HEK293 (cell line): ENCODE data around the gene FTO.

Experiments
- CTCF ChIA-PET: fragments of 350-600 bp; formaldehyde crosslinking; extraction: SDS; loops from one replicate; lab custom pipeline; 2021; ENCODE audit warnings: antibody characterized with exemption; lab: Yijun Ruan, JAX
- POLR2A ChIA-PET: fragments of 300-600 bp; formaldehyde crosslinking; extraction: SDS; loops from one replicate; lab custom pipeline; 2020; ENCODE audit warnings: antibody characterized with exemption, inconsistent platforms; lab: Yijun Ruan, JAX
- H3K27ac ChIP-seq: fragments of 200-500 bp; sonication (Bioruptor generic); 2 replicates; pipeline ENCODE4 v1.5.1; 2014; ENCODE audit warnings: low read depth, low read length, control low read depth, inconsistent platforms; ENCODE audit errors: extremely low read depth
- H3K36me3 ChIP-seq, 2 experiments: fragments of 200-500 bp in 1 of 2; sonication (Bioruptor generic) in 1 of 2; 1 replicate in 1 of 2; 2 replicates in 1 of 2; pipeline ENCODE4 v1.5.1; 2014 to 2017; ENCODE audit warnings: inconsistent platforms in 2 of 2, low read length in 2 of 2; ENCODE audit not compliant: control insufficient read depth in 2 of 2, insufficient read depth in 1 of 2
- H3K4me1 ChIP-seq: fragments of 200-500 bp; sonication (Bioruptor generic); 2 replicates; pipeline ENCODE4 v1.5.1; 2014; ENCODE audit warnings: mild to moderate bottlenecking, low read length, inconsistent platforms; ENCODE audit not compliant: control insufficient read depth, insufficient read depth
- H3K4me3 ChIP-seq: 2 replicates; pipeline ENCODE4 v1.5.1; 2011; ENCODE audit warnings: low read depth, mild to moderate bottlenecking, control low read depth, low read length, moderate library complexity
- H3K9me3 ChIP-seq: fragments of 200-500 bp; sonication (Bioruptor generic); 2 replicates; pipeline ENCODE4 v1.5.1; 2014; ENCODE audit warnings: low read depth, low read length, inconsistent platforms; ENCODE audit not compliant: control insufficient read depth, insufficient read depth
- GLI2 ChIP-seq: fragments of 450-650 bp; formaldehyde crosslinking; IDR thresholded peaks from 2 replicates; pipeline ENCODE4; 2017; ENCODE audit warnings: missing biosample characterization, missing genetic modification characterization, low read depth, borderline replicate concordance
- MZF1 ChIP-seq: fragments of 450-650 bp; formaldehyde crosslinking; IDR thresholded peaks from 2 replicates; pipeline ENCODE4 v1.5.1; 2017; ENCODE audit warnings: missing biosample characterization, missing genetic modification characterization, borderline replicate concordance
- PRDM1 ChIP-seq: fragments of 450-650 bp; formaldehyde crosslinking; IDR thresholded peaks from 2 replicates; pipeline ENCODE4; 2016; ENCODE audit warnings: missing biosample characterization, missing genetic modification characterization
- SCRT2 ChIP-seq: fragments of 450-650 bp; formaldehyde crosslinking; IDR thresholded peaks from 2 replicates; pipeline ENCODE4 v1.5.1; 2016; ENCODE audit warnings: missing biosample characterization, missing genetic modification characterization
- SP7 ChIP-seq: fragments of 450-650 bp; formaldehyde crosslinking; IDR thresholded peaks from 2 replicates; pipeline ENCODE4 v1.5.1; 2016; ENCODE audit warnings: missing biosample characterization, missing genetic modification characterization
- ZBTB1 ChIP-seq: fragments of 450-650 bp; formaldehyde crosslinking; IDR thresholded peaks from 2 replicates; pipeline ENCODE4 v1.5.1; 2016; ENCODE audit warnings: missing biosample characterization, missing genetic modification characterization
- ZEB2 ChIP-seq: fragments of 450-650 bp; formaldehyde crosslinking; IDR thresholded peaks from 2 replicates; pipeline ENCODE4 v1.5.1; 2016; ENCODE audit warnings: missing biosample characterization, missing genetic modification characterization
- ZNF121 ChIP-seq: fragments of 450-650 bp; formaldehyde crosslinking; IDR thresholded peaks from 2 replicates; pipeline ENCODE4 v1.5.1; 2016; ENCODE audit warnings: missing biosample characterization, missing genetic modification characterization
- ZNF23 ChIP-seq: fragments of 450-650 bp; formaldehyde crosslinking; IDR thresholded peaks from 2 replicates; pipeline ENCODE4 v1.5.1; 2016; ENCODE audit warnings: missing biosample characterization, missing genetic modification characterization, borderline replicate concordance
- ZNF239 ChIP-seq: fragments of 450-650 bp; formaldehyde crosslinking; IDR thresholded peaks from 2 replicates; pipeline ENCODE4 v1.5.1; 2016; ENCODE audit warnings: missing biosample characterization, missing genetic modification characterization
- ZNF24 ChIP-seq: fragments of 450-650 bp; formaldehyde crosslinking; IDR thresholded peaks from 2 replicates; pipeline ENCODE4 v1.5.1; 2016; ENCODE audit warnings: missing biosample characterization, missing genetic modification characterization
- ZNF341 ChIP-seq: fragments of 450-650 bp; formaldehyde crosslinking; IDR thresholded peaks from 2 replicates; pipeline ENCODE4; 2016; ENCODE audit warnings: low read depth, missing biosample characterization, missing genetic modification characterization
- ZNF404 ChIP-seq: fragments of 450-650 bp; formaldehyde crosslinking; IDR thresholded peaks from 2 replicates; pipeline ENCODE4 v1.5.1; 2017; ENCODE audit warnings: missing biosample characterization, missing genetic modification characterization
- ZNF473 ChIP-seq: fragments of 450-650 bp; formaldehyde crosslinking; IDR thresholded peaks from 2 replicates; pipeline ENCODE4 v1.5.1; 2017; ENCODE audit warnings: missing biosample characterization, missing genetic modification characterization
- ZNF530 ChIP-seq: fragments of 450-650 bp; formaldehyde crosslinking; IDR thresholded peaks from 2 replicates; pipeline ENCODE4 v1.5.1; 2016; ENCODE audit warnings: low read depth, missing biosample characterization, missing genetic modification characterization
- ZNF560 ChIP-seq: fragments of 450-650 bp; formaldehyde crosslinking; IDR thresholded peaks from 2 replicates; pipeline ENCODE4 v1.5.1; 2017; ENCODE audit warnings: missing biosample characterization, missing genetic modification characterization, borderline replicate concordance
- ZNF610 ChIP-seq: fragments of 450-650 bp; formaldehyde crosslinking; IDR thresholded peaks from 2 replicates; pipeline ENCODE4 v1.5.1; 2016; ENCODE audit warnings: missing biosample characterization, missing genetic modification characterization, borderline replicate concordance
- ZNF791 ChIP-seq: fragments of 450-650 bp; formaldehyde crosslinking; IDR thresholded peaks from 2 replicates; pipeline ENCODE4 v1.5.1; 2016; ENCODE audit warnings: missing biosample characterization, missing genetic modification characterization
- TF ChIP-seq, protein P1 (sequence below): fragments of 450-650 bp; IDR thresholded peaks from 2 replicates; pipeline ENCODE4 v1.5.1; 2018; ENCODE audit warnings: missing biosample characterization, mild to moderate bottlenecking, missing genetic modification characterization
- TF ChIP-seq, protein P2 (sequence below): fragments of 450-650 bp; formaldehyde crosslinking; IDR thresholded peaks from 2 replicates; pipeline ENCODE4 v1.5.1; 2016; ENCODE audit warnings: missing biosample characterization, missing genetic modification characterization
- TF ChIP-seq, protein P3 (sequence below): fragments of 450-650 bp; formaldehyde crosslinking; IDR thresholded peaks from 2 replicates; pipeline ENCODE4 v1.5.1; 2016; ENCODE audit warnings: missing biosample characterization, missing genetic modification characterization
- TF ChIP-seq, protein P4 (sequence below): fragments of 450-650 bp; formaldehyde crosslinking; IDR thresholded peaks from 2 replicates; pipeline ENCODE4 v1.5.1; 2016; ENCODE audit warnings: missing biosample characterization, missing genetic modification characterization

The FTO gene

DNA sequence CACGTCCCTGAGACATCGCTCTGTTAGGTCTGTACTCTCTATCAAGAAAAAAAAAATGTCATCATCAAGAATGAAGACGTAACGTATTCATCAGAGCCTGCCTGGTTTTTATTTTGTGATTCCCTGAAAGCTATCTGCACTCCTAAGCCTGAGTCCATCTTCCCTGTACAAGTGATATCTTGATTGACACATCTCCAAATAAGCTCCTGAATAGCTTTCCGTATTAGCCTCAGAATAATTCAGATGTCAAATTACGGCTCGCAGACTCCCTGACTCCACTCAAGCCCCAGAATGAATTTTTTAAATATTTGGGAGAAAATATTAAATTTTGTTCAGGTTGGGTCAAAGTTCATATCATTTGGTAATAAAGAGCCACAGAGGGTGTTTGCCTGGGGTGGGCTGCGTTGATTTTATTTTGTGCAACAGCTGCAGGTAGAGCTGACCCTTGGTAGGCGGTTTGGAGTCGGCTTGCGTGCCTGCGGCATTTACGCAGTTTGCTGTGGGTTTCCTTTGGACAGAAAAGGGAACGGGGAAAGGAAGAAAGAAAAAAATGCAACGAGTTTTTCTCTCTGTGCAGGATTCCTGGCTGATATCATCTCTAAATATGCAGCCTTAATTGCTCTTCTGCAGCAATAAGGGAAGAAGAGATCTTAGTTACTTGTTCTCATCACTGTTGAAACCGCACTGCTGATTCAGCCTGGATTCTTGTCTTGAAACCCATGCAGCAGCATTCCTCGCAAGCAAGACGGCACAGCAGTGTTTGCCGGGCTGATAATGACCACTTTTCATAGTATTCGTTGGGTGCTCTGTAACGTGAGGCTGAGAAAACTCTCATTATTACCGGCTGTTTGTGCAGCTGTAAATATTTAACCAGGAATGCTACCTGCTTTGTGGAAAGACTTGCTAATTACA lies 467.9 kb downstream of the FTO start:
- TF ChIP-seq, protein P1, sequence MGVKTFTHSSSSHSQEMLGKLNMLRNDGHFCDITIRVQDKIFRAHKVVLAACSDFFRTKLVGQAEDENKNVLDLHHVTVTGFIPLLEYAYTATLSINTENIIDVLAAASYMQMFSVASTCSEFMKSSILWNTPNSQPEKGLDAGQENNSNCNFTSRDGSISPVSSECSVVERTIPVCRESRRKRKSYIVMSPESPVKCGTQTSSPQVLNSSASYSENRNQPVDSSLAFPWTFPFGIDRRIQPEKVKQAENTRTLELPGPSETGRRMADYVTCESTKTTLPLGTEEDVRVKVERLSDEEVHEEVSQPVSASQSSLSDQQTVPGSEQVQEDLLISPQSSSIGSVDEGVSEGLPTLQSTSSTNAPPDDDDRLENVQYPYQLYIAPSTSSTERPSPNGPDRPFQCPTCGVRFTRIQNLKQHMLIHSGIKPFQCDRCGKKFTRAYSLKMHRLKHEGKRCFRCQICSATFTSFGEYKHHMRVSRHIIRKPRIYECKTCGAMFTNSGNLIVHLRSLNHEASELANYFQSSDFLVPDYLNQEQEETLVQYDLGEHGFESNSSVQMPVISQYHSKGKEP: 0 out of 2 replicates have a peak, but pooled peaks have one; percentile 34
- no peak for TF ChIP-seq ZNF24 (tag by site-specific recombination)
- TF ChIP-seq SP7: peak; percentile 40; the same call in 1 of the 2 replicates
- TF ChIP-seq ZNF239: no peak
- TF ChIP-seq ZNF121 (tag by site-specific recombination): no peak
- TF ChIP-seq ZBTB1 (tag by site-specific recombination): no peak
- TF ChIP-seq, protein P2, sequence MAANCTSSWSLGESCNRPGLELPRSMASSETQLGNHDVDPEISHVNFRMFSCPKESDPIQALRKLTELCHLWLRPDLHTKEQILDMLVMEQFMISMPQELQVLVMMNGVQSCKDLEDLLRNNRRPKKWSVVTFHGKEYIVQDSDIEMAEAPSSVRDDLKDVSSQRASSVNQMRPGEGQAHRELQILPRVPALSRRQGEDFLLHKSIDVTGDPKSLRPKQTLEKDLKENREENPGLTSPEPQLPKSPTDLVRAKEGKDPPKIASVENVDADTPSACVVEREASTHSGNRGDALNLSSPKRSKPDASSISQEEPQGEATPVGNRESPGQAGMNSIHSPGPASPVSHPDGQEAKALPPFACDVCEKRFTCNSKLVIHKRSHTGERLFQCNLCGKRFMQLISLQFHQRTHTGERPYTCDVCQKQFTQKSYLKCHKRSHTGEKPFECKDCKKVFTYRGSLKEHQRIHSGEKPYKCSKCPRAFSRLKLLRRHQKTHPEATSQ: no peak
- TF ChIP-seq, protein P3, sequence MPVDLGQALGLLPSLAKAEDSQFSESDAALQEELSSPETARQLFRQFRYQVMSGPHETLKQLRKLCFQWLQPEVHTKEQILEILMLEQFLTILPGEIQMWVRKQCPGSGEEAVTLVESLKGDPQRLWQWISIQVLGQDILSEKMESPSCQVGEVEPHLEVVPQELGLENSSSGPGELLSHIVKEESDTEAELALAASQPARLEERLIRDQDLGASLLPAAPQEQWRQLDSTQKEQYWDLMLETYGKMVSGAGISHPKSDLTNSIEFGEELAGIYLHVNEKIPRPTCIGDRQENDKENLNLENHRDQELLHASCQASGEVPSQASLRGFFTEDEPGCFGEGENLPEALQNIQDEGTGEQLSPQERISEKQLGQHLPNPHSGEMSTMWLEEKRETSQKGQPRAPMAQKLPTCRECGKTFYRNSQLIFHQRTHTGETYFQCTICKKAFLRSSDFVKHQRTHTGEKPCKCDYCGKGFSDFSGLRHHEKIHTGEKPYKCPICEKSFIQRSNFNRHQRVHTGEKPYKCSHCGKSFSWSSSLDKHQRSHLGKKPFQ: no peak
- TF ChIP-seq ZNF791 (tag by site-specific recombination): no peak
- Histone ChIP-seq H3K36me3 (no peaks in the 10 kb centered on the region), H3K9me3 (no peaks in the 10 kb centered on the region), H3K4me3 (no peak overlapping the region), H3K4me1 (no peaks in the 10 kb centered on the region), H3K27ac (no peak overlapping the region)
- CTCF ChIA-PET: no interaction called here
- POLR2A ChIA-PET: no interaction called here

DNA sequence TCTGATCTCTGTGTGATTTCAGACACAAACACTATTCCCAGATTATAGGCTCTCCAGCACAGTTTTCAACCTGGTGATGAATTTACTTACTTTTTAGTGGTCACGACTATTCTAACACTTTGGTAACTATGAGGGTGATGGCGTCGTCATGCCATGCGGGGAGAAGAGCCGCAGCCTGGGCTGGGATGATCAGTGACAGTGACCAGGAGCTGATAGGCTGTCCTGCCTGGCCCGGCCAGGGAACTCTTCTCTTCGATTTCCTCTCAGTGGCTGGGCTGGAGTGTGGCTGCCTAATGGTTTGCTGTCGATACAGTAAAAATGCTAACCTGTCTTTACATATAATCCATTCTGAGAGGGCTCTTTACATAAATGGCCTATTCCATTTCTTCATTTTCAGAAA lies 469.5 kb downstream of the FTO start:
- POLR2A ChIA-PET: no interaction called here
- CTCF ChIA-PET: no interaction called here
- TF ChIP-seq ZNF530 (tag by site-specific recombination) (no peak), ZNF473 (tag by site-specific recombination) (no peak), ZNF23 (tag by site-specific recombination) (no peak), GLI2 (tag by site-specific recombination) (no peak), ZNF341 (tag by site-specific recombination) (no peak), MZF1 (tag by site-specific recombination) (no peak), PRDM1 (tag by site-specific recombination) (no peak), ZNF610 (tag by site-specific recombination) (no peak), ZEB2 (tag by site-specific recombination) (no peak), ZNF560 (no peak), SCRT2 (no peak), ZNF404 (tag by site-specific recombination) (no peak)
- TF ChIP-seq, protein P4, sequence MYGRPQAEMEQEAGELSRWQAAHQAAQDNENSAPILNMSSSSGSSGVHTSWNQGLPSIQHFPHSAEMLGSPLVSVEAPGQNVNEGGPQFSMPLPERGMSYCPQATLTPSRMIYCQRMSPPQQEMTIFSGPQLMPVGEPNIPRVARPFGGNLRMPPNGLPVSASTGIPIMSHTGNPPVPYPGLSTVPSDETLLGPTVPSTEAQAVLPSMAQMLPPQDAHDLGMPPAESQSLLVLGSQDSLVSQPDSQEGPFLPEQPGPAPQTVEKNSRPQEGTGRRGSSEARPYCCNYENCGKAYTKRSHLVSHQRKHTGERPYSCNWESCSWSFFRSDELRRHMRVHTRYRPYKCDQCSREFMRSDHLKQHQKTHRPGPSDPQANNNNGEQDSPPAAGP: no peak

More for the DNA sequence above, 469.5 kb downstream of the FTO start:
- H3K4me3 ChIP-seq: no peak overlapping the region
- H3K4me1 ChIP-seq: no peaks in the 10 kb centered on the region
- no peaks in the 10 kb centered on the region for H3K9me3 ChIP-seq
- no peaks in the 10 kb centered on the region for H3K36me3 ChIP-seq
- no peak overlapping the region for H3K27ac ChIP-seq
